GM21723 (cell line): ENCODE results near the gene INHBE.

Source experiments
- ATAC-seq: cut with Tn5 transposase; IDR thresholded peaks from one replicate; pipeline ENCODE4 v1.9.1; 2021; ENCODE audit warnings: mild to moderate bottlenecking, moderate library complexity; ENCODE audit not compliant: unreplicated experiment

Gene INHBE

DNA sequence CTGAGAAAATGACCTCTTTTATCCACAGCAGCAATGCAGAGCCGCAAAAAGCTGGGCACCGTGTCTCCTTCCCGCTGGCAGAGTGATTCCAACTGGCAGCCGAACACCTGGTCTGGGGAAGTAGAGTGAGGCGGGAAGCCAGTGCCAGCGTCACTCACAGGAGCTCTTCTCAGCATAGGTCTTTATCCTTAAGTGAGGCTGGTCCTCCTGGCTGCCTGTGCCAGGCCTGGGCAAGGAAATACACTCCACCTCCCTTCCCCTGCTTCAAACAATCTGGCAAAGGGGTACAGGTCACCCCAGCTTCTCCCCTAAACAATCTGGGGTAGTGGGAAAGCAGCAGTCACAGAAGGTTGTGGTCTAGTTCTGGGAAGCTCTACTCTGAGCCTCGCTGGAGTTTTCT is 19.8 kb downstream of the INHBE start:
- ATAC-seq: no peak

DNA sequence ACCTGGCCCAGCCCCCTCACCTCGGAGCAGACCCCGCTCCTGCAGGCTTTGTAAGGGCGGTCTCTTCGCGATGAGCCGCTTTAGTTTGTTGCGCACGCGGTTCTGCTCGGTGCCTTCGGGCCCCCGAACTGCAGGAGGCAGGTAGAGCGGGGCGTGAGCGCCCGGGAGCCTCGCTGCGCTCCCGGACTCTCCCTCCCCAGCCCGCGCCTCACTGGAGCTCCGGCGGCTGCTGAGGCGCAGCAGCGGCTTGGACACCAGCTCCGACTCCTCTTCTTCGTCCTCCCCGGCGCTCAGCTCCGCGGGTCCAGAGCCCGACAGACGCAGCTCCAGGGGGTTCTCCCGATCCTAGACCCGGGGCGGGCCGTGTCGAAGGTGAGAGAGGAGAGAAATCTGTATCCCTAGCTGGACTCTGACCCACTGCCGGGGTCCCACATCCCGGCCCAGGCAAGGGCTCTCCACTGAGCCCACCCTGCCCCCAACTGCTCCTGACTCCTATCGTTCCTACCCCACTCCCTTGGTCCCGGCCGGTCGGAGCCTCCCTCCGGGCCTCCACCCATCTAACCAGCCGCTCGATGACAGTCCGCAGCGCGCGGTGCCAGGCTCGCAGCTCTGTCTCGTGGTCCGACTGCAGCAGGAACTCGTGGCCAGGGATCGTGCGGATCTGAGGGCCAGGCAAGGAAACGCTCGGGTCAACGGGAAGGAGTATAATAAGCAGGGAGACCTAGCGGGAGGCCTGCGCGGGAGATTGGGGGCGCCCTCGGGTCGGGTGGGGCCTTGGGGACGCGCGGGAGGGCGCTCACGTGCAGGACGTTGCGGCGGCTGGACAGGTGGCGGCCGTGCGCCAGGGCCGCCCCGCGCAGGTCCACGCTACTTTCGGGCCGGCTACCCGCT is 20.4 kb downstream of the INHBE start:
- ATAC-seq: peak; percentile 5

DNA sequence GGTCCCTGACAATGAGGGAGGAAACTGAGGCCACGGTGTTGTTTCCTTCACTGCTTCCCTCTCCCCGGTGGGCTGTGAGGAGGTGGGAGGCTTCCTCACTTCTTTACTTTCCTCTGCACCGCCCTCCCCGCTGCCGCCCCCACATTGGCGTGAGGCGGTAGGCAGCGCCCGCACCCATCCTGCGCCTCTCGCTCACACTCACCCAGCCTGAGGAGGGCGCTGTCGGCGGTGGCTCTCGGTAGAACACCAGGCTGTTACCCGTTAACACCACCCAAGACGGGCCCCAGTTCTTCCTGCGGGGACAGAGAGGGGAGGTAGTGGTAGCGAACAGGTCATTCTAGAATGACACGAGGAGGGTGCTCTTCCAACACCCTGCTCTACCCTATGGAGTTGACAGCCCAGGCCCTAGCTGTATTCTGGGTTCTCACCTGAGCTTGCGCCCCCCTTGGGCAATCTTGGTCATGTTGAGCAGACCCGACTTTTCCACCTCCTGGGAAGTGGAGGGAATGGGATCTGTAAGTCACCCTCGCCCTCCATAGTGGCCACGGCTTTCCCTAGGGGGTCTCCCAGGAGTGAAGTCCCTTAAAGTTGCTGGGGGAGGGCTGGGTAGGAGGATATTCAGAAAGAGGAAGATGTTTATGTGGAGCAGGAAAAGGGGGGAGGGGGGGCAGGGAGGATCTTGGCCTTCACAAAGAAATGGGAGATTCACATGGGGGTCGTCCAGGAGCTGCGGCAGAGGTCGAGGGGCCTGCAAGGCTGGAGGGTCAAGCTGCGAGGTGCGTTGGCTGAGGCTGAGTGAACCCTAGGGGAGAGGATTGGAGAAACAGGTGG is 21.3 kb downstream of the INHBE start:
- peak; percentile 50 for ATAC-seq

- ATAC-seq: no peak
Measured at GRCh38 chr12:57476993-57477709, 22.0 kb downstream of the INHBE start.

DNA sequence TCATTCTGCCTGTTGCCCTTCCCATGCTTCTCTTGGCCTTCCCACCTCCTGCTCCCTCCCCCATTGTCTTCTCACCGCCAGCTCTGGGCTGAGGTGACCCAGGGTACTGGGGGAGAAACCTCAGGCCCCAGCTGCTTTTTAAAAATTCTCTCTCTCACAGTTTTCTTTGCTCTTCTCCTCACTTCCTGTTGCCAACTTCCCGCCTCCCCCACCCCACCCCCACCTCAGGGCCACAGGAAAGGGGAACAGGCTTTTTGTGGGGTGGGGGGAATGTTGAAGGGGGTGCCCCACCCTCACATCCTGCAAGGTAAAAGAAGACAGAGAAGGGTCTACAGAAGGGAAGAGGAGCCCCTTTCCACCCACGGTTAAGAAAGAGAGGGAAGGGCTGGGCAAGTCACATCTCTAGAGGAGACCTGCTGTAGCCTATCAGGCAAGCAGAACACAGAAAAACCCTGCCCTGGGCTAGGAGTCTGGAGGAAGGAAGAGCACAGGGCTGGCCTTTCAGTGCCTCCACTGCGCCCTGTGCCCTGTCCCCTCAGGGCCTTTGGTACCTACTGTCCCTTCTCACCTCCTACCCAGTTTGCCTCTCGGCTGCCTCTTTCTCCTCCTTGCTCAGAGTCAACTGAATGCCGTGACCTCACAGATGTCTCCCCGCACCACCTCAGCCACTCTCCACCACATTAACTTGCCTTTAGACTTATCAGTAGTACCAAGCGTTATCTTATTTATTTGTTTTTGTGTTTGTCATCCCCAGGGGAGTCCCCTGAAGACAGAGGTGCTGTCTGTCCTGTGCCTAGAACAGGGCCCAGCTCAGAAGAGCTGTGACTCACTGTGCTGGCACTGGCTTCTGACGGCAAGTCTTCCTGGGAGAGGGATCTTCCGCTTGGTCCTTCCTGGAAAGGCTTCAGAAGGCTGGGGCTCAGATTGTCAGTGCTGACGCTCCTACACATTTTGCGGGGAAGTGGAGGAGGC is 22.9 kb downstream of the INHBE start:
- peak; percentile 42 for ATAC-seq

GRCh38 chr12:57479043-57479375 is 23.9 kb downstream of the INHBE start:
- ATAC-seq: no peak

- peak; percentile 37 for ATAC-seq
Measured at GRCh38 chr12:57479376-57480115, 24.4 kb downstream of the INHBE start, which contains the start of gene ARHGAP9. TSS of gene ARHGAP9 (minus strand) at chr12:57479866. CDS start at chr12:57479406, 460 bp downstream.

GRCh38 chr12:57481671-57482070 is 26.6 kb downstream of the INHBE start:
- no peak for ATAC-seq

DNA sequence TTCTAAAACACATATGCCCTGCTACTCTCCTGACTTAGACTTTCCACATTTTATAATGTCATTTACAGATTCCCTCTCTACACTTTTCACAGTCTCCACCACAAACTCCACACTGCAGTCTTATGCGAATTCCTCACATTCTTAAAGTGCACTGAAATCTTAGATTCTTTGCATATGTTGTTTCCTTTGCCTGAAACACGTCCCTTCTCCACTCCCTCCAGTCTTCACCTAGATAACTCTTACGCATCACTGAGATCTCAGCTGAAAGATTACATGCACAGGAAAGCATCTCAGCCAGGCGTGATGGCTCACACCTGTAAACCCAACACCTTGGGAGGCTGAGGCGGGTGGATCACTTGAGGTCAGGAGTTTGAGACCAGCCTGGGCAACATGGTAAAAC is 28.4 kb downstream of the INHBE start:
- no peak for ATAC-seq

DNA sequence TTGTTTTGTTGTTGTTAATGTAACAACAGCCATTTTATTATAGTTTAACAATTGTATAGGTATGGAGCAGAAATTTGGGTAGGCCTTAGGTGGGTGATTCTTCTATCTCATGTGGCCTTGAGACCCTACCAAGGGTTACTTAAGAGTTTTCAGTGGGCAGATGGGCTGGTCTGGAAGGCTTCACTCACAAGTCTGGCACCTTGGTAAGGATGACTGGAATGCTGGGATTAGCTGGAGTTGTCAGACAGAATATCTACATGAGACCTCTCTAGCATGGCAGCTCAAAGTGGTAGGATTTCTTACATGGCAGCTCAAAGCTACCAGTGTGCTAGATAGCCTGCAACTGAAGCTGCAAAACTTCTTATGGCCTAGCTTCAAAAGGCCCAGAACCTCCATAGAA is 30.6 kb downstream of the INHBE start:
- ATAC-seq: no peak

DNA sequence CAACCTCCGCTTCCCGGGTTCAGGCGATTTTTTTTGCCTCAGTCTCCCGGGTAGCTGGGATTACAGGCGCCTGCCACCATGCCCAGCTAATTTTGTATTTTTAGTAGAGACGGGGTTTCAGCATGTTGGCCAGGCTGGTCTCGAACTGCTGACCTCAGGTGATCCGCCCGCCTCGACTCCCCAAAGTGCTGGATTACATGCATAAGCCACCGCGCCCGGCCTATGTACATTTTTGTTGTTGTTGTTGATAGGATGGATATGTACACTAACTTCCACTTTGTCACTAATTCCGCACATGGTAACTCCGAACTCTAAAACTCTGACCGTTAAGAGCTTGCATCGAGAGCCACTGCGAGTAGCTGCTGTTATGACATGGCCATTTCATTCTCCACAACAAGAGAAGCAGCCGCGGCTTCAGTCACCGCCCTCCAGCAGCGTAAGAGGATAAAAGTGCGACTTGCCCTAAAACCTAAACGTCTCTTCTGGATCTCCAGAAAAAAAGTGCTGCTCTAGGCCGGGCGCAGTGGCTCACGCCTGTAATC is 32.0 kb downstream of the INHBE start:
- no peak for ATAC-seq

DNA sequence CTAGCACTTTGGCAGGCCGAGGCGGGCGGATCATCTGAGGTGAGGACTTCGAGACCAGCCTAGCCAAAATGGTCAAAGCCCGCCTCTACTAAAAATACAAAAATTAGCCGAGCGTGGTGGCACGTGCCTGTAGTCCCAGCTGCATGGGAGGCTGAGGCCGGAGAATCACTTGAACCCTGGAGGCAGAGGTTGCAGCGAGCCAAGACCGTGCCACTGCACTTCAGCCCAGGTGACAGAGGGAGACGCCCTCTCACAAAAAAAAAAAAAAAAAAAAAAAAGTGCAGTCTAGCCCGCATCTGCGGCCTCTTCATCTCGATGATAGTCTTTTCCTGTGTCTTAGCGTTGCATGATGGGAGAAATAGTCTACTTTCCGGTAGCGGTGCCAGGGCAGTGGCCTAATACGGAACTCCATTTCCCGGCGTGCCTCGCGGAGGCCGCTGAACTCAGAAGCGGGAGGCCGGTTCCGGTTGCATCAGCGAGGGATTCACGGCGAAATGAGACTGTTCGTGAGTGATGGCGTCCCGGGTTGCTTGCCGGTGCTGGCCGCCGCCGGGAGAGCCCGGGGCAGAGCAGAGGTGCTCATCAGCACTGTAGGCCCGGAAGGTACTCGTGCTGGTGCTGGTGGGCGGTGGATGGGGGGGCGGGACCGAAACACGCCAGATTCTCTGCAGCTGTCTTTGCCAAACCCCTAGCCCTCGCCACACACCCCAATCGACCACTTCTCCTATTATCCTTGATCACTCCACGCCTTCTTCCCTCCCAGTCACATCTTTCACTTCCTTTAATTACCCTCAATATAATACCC is 32.7 kb downstream of the INHBE start, which contains the start of gene MARS1:
MARS1 (plus strand) TSS at position 472 of the 805 bp plus-strand sequence; CDS start at position 495, 23 bp downstream.
- ATAC-seq: peak; percentile 97

DNA sequence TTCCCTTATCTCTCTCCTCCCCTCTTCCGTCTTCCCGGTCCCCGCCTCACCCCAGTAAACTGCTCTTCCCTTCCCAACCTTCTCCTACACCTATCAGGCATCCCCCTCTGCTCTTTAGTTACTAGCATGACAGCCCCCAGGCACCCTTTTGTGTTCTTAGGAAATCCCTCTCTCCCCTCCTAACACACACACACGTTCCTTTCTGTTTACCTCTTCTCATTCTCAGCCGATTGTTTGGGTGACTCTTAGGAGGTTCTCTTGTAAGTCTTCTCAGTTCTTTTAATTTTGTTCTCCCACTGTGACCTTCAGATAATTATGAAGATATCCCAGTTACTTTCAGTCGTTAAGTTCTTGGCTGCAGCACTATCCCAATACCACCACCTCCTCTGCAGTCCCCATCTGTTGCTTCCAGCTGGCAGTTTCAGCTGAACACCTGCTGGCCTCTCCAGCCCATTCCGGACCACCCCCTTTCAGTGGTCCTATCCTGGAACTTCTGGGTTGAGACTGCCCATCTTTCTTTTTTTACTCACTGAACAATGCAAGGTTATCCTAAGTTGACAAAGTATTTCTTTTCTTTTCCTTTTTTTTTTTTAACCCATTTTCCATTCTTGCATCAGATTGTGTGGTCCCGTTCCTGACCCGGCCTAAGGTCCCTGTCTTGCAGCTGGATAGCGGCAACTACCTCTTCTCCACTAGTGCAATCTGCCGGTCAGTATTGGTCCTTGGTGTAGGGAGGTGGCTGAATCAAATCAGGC is 33.5 kb downstream of the INHBE start:
- ATAC-seq: no peak

GRCh38 chr12:57489157-57489641 is 34.1 kb downstream of the INHBE start:
- no peak for ATAC-seq

GRCh38 chr12:57490126-57490525 is 35.0 kb downstream of the INHBE start:
- no peak for ATAC-seq

- no peak for ATAC-seq
Measured at GRCh38 chr12:57491393-57492280, 36.5 kb downstream of the INHBE start.
